IPS-20b (cell line): ENCODE data around the gene CABLES2.

Source experiments
- H3K27ac ChIP-seq: one replicate; pipeline ENCODE4 v1.5.1; 2013; ENCODE audit warnings: low read length
- H3K27me3 ChIP-seq: 2 replicates; pipeline ENCODE4 v1.6.1; 2013; ENCODE audit warnings: mild to moderate bottlenecking, low read length, inconsistent platforms; ENCODE audit not compliant: insufficient read depth
- H3K36me3 ChIP-seq: 2 replicates; pipeline ENCODE4 v1.6.1; 2013; ENCODE audit warnings: low read depth, mild to moderate bottlenecking, inconsistent platforms, low read length, moderate library complexity; ENCODE audit not compliant: insufficient read depth
- H3K4me1 ChIP-seq: 2 replicates; pipeline ENCODE4 v1.6.1; 2013; ENCODE audit warnings: mild to moderate bottlenecking, control low read depth, inconsistent platforms, low read length, moderate library complexity; ENCODE audit not compliant: insufficient read depth
- H3K4me3 ChIP-seq: 2 replicates; pipeline ENCODE4 v1.5.1; 2013; ENCODE audit warnings: mild to moderate bottlenecking, low read length, inconsistent platforms
- H3K9ac ChIP-seq: 2 replicates; pipeline ENCODE4 v1.6.1; 2013; ENCODE audit warnings: low read depth, mild to moderate bottlenecking, inconsistent platforms, low read length, moderate library complexity
- H3K9me3 ChIP-seq: 2 replicates; pipeline ENCODE4 v1.6.1; 2013; ENCODE audit warnings: mild to moderate bottlenecking, low read depth, low read length, inconsistent platforms; ENCODE audit not compliant: insufficient read depth

CABLES2 gene

GRCh38 chr20:62363920-62364851, 42.9 kb downstream of the CABLES2 start:
- Histone ChIP-seq H3K27me3 (peaks cover 3% of the 10 kb centered on the region; the same call in 1 of the 2 replicates), H3K4me3 (no peak overlapping the region), H3K4me1 (peaks cover 40% of the 10 kb centered on the region), H3K9me3 (no peaks in the 10 kb centered on the region), H3K36me3 (0 out of 2 replicates have a peak, but pooled peaks cover 4% of the 10 kb centered on the region), H3K27ac (peak overlapping the region; percentile 55), H3K9ac (0 out of 2 replicates have a peak overlapping the region, but pooled peaks have one; percentile 21)

- Histone ChIP-seq H3K4me1 (peaks cover 37% of the 10 kb centered on the region), H3K4me3 (no peak overlapping the region), H3K9ac (0 out of 2 replicates have a peak overlapping the region, but pooled peaks have one; percentile 21), H3K36me3 (0 out of 2 replicates have a peak, but pooled peaks cover 10% of the 10 kb centered on the region), H3K27me3 (peaks cover 3% of the 10 kb centered on the region; the same call in 1 of the 2 replicates), H3K27ac (peak overlapping the region; percentile 55), H3K9me3 (no peaks in the 10 kb centered on the region)
These were observed 43.8 kb downstream of the CABLES2 start for GRCh38 chr20:62362991-62363919.

GRCh38 chr20:62362590-62362940, 44.5 kb downstream of the CABLES2 start:
- Histone ChIP-seq H3K27me3 (no peaks in the 10 kb centered on the region), H3K9me3 (no peaks in the 10 kb centered on the region), H3K9ac (no peak overlapping the region), H3K4me3 (no peak overlapping the region), H3K27ac (no peak overlapping the region), H3K4me1 (peaks cover 36% of the 10 kb centered on the region), H3K36me3 (0 out of 2 replicates have a peak, but pooled peaks cover 10% of the 10 kb centered on the region)

- H3K27me3 ChIP-seq: no peaks in the 10 kb centered on the region
- peaks cover 36% of the 10 kb centered on the region for H3K4me1 ChIP-seq
- H3K27ac ChIP-seq: peak overlapping the region; percentile 95
- H3K4me3 ChIP-seq: peak overlapping the region; percentile 38; the same call in 1 of the 2 replicates
- H3K9ac ChIP-seq: peak overlapping the region; percentile 75
- no peaks in the 10 kb centered on the region for H3K9me3 ChIP-seq
- H3K36me3 ChIP-seq: 0 out of 2 replicates have a peak, but pooled peaks cover 10% of the 10 kb centered on the region
These were observed 45.1 kb downstream of the CABLES2 start for GRCh38 chr20:62361799-62362589.

- Histone ChIP-seq H3K9ac (peak overlapping the region; percentile 75), H3K36me3 (0 out of 2 replicates have a peak, but pooled peaks cover 10% of the 10 kb centered on the region), H3K9me3 (no peaks in the 10 kb centered on the region), H3K4me1 (peaks cover 36% of the 10 kb centered on the region), H3K27ac (peak overlapping the region; percentile 95), H3K27me3 (no peaks in the 10 kb centered on the region), H3K4me3 (peak overlapping the region; percentile 38; the same call in 1 of the 2 replicates)
These were observed 46.0 kb downstream of the CABLES2 start for GRCh38 chr20:62360854-62361798.

GRCh38 chr20:62359491-62360121, 47.5 kb downstream of the CABLES2 start:
- Histone ChIP-seq H3K4me1 (peaks cover 47% of the 10 kb centered on the region), H3K27ac (peak overlapping the region; percentile 36), H3K4me3 (no peak overlapping the region)

GRCh38 chr20:62359043-62359490, 48.0 kb downstream of the CABLES2 start:
- Histone ChIP-seq H3K36me3 (0 out of 2 replicates have a peak, but pooled peaks cover 10% of the 10 kb centered on the region), H3K27me3 (no peaks in the 10 kb centered on the region), H3K4me3 (no peak overlapping the region), H3K27ac (peak overlapping the region; percentile 94), H3K9me3 (no peaks in the 10 kb centered on the region), H3K4me1 (peaks cover 45% of the 10 kb centered on the region), H3K9ac (peak overlapping the region; percentile 15; the same call in 1 of the 2 replicates)

More at GRCh38 chr20:62359491-62360121, 47.5 kb downstream of the CABLES2 start:
- Histone ChIP-seq H3K9me3 (no peaks in the 10 kb centered on the region), H3K36me3 (0 out of 2 replicates have a peak, but pooled peaks cover 10% of the 10 kb centered on the region), H3K27me3 (no peaks in the 10 kb centered on the region), H3K9ac (no peak overlapping the region)

GRCh38 chr20:62358171-62359042, 48.7 kb downstream of the CABLES2 start:
- Histone ChIP-seq H3K9me3 (no peaks in the 10 kb centered on the region), H3K4me1 (peaks cover 39% of the 10 kb centered on the region), H3K27ac (peak overlapping the region; percentile 94), H3K9ac (peak overlapping the region; percentile 15; the same call in 1 of the 2 replicates), H3K4me3 (no peak overlapping the region), H3K36me3 (0 out of 2 replicates have a peak, but pooled peaks cover 10% of the 10 kb centered on the region), H3K27me3 (no peaks in the 10 kb centered on the region)

GRCh38 chr20:62357681-62358080, 49.4 kb downstream of the CABLES2 start:
- Histone ChIP-seq H3K27ac (peak overlapping the region; percentile 56), H3K9ac (no peak overlapping the region), H3K4me3 (no peak overlapping the region), H3K4me1 (peaks cover 35% of the 10 kb centered on the region), H3K27me3 (no peaks in the 10 kb centered on the region), H3K36me3 (peaks cover 12% of the 10 kb centered on the region; the same call in 1 of the 2 replicates), H3K9me3 (no peaks in the 10 kb centered on the region)
